Stimulated activated CD4-positive, alpha-beta T cell treated with anti-CD3 and anti-CD28 coated beads, TNF-alpha, amount 100 ng/mL, for 24 hours (primary cell): ENCODE results near the gene GNPTG.
A peak's percentile ranks its signal among the peaks of the same experiment; 100 is the strongest.
"Not testable (repeated sequence)": the region's sequence is repeated elsewhere in the genome, so short reads cannot be mapped to it uniquely, and the experiment has no call there.

ENCODE experiments used
- DNase-seq, 3 experiments: peaks; one replicate each; pipeline ENCODE4 v3.0.0-alpha.2; 2020; ENCODE audit warnings: low read depth in 3 of 3

Gene GNPTG

DNA sequence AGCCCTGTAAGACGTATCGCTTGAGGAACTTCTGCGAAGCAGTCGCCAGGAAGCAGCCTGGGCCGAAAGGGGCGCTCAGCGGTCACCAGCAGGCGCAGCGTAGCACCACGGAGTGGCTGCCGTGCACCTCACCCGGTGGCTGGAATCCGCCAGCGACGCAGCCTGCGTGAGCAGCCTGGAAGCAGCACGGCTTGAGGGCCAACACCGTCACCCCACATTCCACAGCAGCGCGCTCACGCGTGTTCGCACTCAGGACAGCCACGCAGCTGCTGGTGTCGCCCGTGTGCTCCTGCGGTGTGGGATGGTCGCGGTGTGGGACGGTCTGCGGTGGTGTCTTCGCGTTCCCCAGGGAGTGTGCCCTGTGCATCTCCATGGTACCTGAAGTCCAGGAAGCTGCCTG is 32.7 kb upstream of the GNPTG start:
- no peak for DNase-seq

DNA sequence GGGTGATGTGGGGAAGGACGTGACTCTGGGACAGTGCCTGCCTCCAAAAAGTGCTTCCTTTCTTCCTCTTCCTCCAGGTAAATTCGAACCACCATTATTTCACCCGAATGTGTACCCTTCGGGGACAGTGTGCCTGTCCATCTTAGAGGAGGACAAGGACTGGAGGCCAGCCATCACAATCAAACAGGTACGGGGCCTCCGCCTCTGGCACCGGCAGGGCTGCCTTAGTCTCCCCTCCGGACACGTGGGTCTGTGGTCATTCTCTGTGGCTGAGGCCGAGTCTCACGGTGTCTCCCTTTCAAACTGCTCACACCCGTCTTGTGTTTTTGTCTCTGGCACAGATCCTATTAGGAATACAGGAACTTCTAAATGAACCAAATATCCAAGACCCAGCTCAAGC is 31.6 kb upstream of the GNPTG start:
- DNase-seq = no peak

DNA sequence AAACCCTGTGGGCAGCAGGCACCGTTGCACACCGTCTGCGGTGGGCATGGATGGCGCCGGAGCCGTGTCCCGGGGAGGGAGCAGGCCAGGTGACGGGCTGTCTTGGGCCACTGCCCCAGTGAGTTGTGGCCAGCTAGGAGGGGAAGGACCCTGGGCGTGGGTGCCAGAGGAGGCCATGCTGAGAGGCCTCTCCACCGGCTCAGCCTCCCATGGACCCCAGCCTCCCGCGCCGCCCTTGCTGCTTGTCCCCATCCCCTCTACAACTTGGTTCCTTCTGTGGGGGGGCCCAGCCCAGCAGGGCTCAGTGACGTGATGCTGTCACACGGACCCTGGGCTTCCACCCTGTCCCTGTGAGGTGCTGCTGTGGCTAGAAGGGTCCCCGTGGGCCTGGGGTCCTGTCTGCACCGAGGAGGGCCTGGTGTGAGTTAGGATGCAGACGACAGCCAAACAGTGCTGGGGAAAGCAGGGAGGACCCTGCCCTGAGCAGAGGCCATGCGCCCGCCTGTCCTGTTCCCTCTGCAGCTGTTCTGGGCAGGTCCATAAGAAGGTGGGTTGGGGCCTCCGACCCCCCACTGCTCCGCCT is 31.0 kb upstream of the GNPTG start:
- no peak for DNase-seq

DNA sequence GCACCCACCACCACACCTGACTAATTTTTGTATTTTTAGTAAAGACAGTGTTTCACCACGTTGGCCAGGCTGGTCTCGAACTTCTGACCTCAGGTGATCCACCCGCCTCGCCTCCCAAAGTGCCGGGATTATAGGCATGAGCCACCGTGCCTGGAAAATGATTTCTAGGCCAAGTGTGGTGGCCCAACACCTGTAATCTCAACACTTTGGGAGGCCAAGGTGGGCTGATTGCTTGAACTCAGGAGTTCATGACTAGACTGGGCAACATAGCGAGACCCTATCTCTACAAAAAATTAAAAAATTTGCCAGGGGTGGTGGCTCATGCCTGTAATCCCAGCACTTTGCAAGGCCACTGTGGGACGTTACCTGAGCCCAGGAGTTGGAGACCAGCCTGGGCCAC is 29.3 kb upstream of the GNPTG start:
- no peak for DNase-seq

DNA sequence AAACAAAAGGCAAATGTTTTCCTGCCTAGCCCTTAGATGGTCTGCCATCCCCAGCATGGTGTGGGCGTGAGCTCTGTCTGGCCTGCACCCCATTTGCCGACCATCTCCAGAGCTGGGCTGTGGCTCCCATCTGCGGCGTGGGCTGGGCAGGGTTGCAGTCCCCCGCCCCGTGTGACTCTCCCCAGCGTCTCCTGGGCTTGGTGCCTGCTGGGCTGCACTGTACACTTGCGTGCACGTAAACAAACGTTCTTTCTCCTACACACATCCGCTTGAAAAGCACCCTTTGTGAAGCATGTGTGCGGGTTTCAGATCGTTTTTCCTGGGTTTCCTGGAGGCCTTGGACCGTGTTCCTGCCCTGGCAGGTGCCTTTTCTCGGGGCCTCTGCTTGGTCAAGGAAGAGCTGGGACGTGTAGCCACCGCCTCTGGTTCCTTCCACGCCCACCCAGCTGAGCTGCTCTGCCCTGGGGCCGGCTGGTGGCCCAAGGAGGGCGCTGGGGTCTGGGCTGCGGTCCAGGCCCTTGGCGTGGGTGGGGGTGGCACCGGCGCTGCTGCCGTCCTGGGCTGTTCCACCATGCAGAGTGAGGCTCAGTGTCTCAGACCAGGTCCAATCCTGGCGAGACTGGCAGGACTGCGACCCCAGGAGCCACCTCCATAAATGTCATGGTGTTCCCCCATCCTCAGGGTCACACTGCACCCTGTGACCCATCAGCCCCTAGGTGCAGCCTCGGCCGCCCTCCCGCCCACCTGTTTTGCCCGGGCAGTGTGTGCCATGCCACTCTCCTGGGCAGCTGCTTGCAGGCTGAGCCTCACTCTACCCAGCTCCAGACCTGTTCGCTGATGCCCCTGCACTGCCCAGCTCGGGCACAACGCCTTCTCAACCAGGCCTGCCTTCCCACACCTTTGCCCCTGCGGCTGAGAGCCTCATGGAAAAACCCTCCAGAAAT is 28.2 kb upstream of the GNPTG start:
- DNase-seq = no peak

DNA sequence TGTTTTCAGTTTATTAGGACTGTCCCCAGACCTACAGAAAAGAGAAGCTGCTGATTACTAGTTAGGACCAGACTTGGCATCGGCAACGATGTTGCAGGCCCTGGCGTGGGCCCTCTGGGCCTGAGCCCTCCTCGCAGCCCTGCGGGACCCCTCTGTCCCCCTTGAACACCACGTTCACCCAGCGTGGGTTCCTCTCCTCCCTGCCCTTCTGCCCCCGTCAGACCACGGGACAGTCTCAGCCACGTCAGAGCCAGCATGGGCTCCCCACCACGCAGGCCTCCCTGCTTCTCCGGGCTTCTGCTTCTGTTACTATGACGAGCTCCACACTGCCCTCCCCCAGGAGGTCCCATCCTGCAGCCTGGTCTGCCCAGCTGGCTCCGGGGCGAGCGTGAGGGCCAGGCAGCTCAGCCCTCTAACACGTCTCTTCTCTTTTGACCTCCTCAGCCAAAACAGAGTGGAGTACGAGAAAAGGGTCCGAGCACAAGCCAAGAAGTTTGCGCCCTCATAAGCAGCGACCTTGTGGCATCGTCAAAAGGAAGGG is 27.4 kb upstream of the GNPTG start:
- DNase-seq = no peak

DNA sequence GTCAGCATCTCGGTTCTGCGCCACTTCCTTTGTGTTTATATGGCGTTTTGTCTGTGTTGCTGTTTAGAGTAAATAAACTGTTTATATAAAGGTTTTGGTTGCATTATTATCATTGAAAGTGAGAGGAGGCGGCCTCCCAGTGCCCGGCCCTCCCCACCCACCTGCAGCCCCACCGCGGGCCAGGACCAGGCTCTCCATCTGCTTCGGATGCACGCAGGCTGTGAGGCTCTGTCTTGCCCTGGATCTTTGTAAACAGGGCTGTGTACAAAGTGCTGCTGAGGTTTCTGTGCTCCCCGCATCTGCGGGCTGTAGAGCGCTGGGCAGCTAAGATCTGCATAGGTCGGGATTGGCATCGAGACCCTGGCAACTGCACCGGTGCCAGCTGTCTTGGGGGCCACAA is 26.5 kb upstream of the GNPTG start:
- no peak for DNase-seq

DNA sequence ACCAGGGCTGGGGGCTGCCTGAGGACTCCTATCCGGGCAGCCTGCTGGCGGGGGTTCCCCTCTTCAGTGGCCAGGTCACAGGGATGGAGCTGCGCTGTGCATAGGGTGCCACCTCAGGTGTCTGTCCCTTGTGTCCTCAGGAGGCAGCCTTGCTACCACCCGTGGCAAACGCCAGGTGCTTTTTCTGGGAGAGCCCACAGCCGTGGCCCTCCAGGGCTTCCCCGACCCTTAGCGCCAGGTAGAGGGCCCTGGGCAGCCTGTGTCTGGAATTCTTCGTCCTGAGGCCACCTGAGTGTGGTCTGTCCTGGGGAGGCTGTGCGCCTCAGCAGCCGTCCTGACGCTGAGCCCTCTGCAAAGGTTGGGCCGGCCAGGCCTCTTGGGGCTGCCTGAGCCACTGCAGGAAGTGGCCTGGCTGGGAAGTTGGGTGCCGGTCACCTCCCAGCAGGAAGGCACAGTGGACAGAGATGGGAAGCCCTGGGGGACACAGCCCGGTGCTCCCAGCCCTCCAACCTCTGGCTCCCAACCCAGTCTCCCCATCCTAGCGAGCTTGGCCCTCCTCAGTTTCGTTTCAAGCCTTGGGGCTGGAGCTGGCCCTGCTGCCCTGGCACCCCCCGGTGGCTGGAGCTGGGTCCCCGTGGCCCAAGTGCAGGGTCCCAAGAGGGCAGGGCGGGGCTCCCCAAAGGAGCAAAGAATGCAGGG is 25.9 kb upstream of the GNPTG start:
- no peak for DNase-seq

DNA sequence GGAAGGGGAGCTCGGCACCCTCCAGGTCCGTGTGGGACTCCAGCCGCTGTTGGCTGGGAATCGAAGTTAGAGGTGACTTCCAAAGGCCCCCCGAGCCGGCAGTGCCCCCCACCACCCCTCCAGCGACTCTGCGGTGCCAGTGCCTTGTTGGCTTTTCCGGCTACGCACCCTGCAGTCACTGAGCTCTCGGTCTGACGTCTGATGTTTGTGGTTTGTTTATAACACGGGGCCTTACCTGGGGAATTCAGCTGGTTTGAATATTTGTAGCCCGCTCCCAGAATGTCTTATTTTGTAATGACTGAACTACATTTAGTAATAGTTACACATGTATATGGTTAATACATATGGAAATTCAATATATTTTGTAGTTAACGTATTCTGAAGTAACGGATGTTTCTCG is 25.3 kb upstream of the GNPTG start:
- no peak for DNase-seq

DNA sequence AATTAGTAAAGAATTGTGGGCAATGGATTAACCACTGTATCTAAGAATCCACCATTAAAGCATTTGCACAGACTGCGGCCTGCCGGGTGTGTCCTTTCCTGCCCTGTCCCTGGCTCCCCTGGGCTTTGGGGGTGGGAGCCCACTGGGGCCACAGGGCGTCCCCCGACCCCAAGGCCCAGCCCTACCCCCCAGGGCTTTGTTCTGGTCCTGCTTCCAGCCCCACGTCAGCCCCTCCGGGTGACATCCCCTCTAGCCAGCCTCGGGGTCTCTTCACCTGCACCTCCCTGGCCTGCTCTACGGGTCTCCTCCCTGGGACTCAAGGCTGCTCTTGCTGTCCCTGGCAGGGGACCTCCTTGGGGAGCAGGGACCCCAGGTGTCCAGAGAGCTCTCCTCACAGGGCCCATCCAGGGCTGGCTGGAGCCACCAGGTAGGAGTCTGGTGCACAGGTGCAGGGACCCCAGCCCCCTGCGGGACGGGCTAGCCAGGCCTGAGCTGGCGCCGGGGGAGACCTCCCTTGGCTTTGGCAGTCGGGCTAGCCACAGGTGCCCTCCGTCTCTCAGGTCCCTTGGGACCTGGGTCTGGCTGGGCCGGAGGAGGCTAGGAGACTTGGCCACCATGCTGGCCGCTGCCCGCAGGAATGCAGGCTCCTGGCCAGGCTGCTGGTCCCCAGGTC is 24.6 kb upstream of the GNPTG start:
- no peak for DNase-seq

DNA sequence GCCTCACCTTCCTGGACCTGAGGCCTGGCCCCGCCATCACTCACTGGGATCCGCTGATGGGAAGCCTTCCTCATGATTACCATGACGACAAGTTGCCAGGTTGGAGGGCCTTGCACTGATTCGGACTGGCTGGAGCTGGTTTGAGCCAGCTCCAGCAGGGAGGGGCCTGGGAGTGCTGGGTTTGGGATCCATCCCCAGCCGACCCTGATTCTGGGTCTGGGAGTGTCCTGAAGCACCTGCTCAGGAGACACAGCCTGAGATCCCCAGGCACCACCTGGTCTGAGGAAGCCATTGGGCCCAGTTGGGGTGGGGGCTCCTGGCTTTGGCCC is 24.1 kb upstream of the GNPTG start:
- DNase-seq = no peak

DNA sequence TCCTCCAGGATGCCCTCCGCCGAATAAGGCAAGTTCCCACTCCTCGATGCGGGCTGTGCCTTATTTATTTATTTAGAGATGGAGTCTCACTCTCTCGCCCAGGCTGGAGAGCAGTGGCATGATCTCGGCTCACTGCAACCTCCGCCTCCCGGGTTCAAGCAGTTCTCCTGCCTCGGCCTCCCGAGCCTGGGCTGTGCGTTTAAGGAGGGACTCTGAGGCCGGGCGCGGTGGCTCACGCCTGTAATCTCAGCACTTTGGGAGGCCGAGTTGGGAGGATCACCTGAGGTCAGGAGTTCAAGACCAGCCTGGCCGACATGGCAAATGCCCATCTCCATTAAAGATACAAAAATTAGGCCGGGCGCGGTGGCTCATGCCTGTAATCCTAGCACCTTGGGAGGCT is 23.6 kb upstream of the GNPTG start:
- not testable (repeated sequence) for DNase-seq

DNA sequence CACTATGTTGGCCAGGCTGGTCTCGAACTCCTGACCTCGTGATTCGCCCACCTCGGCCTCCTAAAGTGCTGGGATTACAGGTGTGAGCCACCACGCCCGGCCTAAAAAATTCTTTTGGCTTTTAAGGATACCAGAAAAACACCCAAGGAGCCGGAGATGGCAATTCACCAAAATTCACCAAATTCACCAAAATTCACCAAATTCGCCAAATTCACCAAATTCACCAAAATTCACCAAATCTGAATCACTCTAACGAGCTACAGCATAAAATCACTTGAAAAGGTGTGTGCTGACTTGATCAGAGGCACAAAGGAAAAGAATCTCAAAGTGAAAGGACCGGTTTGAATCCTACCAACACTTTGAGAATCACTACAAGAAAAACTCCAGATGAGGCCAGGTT is 22.8 kb upstream of the GNPTG start:
- DNase-seq = not testable (repeated sequence)

DNA sequence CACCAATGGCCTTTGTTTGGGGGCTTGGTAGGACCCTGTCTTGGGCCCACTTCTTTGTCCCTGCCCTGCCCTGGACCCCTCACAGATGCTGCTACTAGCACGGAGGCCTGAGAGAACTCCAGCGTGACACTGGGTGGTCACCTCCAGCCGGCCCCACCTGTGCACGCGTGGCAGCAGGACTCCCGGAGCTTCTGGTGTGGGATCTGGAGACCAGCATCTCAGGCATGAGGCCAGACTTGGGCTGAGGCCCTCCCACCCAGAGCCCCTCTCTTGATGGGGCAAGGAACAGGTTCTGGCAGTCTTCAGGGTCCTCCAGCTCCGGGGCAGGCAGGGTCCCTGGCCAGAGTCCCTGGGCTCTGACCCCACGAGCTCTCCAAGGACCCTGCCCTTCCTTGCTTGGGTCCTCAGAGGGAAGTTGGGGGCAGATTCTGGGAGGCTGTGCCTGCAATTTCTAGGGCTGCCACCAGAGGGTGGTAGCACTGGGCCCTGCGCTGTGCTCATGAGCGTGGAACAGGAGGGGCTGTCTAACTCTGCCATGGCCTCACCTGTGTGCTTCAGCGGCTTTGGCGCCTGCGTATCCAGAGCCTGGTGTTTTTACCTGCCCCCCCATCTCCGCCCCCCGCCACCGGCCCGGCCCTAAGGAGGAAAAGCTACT is 21.3 kb upstream of the GNPTG start:
- DNase-seq = peak in 1 of 3 experiments; percentile 31

DNA sequence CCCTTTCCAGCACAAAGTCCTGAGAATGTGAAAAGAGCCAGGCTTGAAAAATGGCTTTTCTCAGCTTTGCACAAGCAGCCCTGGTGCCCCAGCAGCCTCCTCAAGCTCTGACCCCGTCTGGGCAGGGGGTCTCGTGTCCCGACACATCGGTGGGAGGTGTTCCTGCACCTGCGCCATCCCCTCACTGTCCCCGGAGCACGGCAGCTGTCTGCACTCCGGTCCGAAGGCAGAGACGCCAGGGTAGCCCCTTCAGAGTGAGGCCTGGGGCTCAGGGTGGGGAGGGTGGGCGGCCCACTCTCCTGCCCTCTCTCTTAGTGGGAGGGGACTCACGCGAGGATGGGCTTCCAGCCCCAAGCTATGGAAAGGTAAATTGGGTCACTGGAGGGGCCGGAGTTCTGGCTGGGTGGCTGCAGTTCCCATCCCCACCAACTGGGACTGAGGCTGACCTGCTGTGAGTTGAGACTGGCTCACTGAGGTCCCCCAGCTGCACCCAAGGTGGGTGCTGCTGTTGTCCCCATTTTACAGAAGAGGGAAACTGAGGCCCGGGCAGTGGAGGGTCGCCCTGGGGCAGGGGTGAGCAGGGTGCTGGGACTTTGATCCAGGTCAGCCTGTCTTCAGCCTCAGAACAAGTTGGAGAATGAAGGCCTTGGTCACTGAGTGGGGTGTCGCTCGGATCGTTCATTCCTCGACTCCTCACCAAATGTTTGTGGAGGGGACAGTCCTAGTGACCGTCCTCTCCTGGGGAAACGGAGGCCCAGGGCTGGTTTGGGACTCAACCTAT is 20.6 kb upstream of the GNPTG start:
- no peak for DNase-seq

DNA sequence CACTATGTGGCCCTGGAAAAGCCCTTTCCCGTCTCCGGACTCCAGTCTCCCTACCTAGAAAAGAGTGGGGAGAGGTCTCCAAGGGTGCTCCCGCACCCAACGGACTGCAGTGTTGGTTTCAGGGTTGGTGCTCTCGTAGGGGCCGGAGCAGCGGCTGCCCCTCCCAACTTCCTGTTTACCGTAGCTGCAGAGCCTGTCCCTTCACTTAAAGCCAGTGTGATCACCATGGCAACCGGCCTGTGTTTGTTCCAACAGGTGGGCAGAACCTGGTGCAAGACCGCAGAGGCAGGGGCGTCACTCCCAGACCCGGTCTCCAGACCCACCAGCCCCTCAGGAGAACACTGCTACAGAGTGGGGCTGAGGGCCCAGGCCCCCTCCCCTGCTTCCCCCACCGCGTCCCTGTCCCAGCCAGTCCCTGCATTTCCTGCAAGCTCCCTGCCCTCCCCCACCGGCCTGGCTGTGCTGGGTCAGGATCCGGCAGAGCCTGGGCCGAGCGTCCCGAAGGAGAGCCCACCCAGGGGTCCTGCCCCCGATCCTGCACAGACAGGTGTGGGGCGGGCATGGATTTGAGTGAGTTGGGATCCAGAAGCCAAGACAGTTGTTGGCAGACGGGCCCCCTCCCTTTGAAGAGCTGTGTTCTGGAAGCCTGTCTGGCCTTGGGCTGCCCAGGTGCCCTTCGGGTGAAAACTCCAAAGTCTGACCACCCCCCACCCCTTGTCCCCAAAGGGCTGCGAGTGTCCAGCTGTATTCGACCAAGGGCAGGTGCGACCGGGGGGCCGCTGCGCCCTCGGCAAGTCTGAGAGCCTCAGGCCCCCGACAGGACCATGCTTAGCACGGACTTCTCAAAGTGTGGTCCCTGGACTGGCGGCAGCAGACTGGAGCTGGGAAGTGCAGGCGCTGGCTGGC is 19.8 kb upstream of the GNPTG start:
- DNase-seq = no peak

DNA sequence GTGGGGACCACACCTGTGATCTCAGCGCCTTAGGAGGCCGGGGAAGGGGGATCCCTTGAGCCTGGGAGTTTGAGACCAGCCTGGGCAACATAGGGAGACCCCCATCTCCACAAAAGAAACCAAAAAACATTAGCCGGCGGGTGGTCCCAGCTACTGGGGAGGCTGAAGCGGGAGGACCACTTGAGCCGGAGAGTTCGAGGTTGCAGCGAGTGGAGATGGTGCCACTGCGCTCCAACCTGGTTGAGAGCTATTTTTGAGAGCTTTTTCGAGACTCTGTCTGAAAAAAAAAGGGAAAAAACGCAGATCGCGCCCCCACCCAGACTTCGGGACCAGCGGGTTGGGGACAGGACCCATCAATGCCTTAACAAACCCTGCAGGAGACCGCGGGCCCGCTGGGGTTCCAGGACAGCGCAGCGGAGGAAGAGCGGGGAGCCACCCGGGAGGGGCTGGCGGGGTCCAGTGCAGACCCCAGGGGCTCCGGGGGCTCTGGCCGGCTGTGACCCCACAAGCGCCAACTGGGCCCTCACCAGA is 19.0 kb upstream of the GNPTG start:
- no peak for DNase-seq

DNA sequence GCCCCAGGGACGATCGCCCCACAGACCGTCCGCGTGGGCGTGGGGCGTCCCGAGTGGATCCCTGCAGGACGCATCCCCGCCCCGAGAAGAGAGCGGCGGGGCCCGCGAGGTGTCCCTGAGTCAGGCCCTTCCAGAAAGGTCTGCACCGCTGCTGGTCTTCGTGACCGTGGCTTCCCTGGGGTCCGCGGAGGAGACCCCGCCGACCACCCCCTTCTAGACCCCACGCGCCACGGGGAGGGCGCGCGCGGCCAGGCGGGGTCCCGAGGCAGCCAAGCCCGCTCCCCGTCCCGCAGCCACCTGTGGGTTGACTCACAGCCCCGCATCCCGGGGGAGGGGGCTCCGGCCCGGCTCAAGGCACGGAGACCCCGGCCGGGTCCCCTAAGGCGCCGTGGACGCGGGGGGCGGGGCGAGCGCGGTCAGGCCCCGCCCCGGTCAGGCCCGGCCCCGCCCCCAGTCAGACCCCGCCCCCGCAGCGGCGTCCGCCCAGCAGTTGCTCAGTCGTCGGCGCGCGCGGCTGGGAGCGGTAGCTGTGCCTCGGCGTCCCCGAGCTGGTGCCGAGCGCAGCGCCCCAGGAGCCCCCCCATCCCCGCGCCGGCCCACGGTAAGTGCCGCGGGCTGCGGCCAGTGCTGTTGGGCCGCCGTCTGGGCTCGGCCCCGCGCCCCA is 18.4 kb upstream of the GNPTG start, which contains the start of gene BAIAP3:
BAIAP3 (plus strand) TSS at position 497 of the 664 bp plus-strand sequence. CDS start 4,905 bp downstream, outside the sequence.
- peak in 1 of 3 experiments; percentile 34 for DNase-seq
